Measurements from ENCODE around the gene CD2.

Gene CD2

GRCh38 chr1:116806245-116806644, 52.0 kb downstream of the CD2 start:
- H3K56ac ChIP-seq (ENCODE audit: low read length), result no peak overlapping the region
- H3K79me1 ChIP-seq (ENCODE audit: low read length), result no peaks in the 10 kb centered on the region
- no peak overlapping the region for H3K27ac ChIP-seq (ENCODE audit: low read depth, low read length)
- WGBS (ENCODE audit: extremely low coverage, insufficient coverage, low lambda C conversion rate), result no CpG with 5 or more reads among the region's 1 CpG
- no peak overlapping the region for H2AK5ac ChIP-seq (ENCODE audit: low read length)
- no peaks in the 10 kb centered on the region for H3K36me3 ChIP-seq (ENCODE audit: control insufficient read depth, insufficient read depth, low read length)
- H3K79me2 ChIP-seq (ENCODE audit: control insufficient read depth, insufficient read depth, low read length), result no peaks in the 10 kb centered on the region
- H3K4me3 ChIP-seq (ENCODE audit: low read length), result no peak overlapping the region
- no peak overlapping the region for H3K9ac ChIP-seq (ENCODE audit: low read length)
- no peaks in the 10 kb centered on the region for H3K4me1 ChIP-seq (ENCODE audit: control insufficient read depth, low read depth, low read length)
- DNase-seq, result no peak
- no peak overlapping the region for H2BK5ac ChIP-seq (ENCODE audit: low read length)
- no peak overlapping the region for H3K4ac ChIP-seq (ENCODE audit: low read depth, low read length)
- no peak overlapping the region for H3K18ac ChIP-seq (ENCODE audit: low read length)
- no peaks in the 10 kb centered on the region for H3K27me3 ChIP-seq (ENCODE audit: insufficient read depth, low read length, poor library complexity)
- H2BK15ac ChIP-seq (replicated peaks; ENCODE audit: low read depth), result no peak overlapping the region
- H3K23ac ChIP-seq (ENCODE audit: low read length), result no peak overlapping the region
- H4K5ac ChIP-seq (ENCODE audit: low read length), result no peak overlapping the region
- H4K8ac ChIP-seq (ENCODE audit: low read depth, low read length), result no peak overlapping the region
- no peak overlapping the region for H3K4me2 ChIP-seq (ENCODE audit: low read length)
- H2BK120ac ChIP-seq (ENCODE audit: low read depth, low read length), result no peak overlapping the region

GRCh38 chr1:116806671-116807070, 52.4 kb downstream of the CD2 start:
- H3K23ac ChIP-seq (ENCODE audit: low read length), result no peak overlapping the region
- no CpG with 5 or more reads among the region's 4 CpGs for WGBS (ENCODE audit: extremely low coverage, insufficient coverage, low lambda C conversion rate)
- DNase-seq, result no peak
- H2AK5ac ChIP-seq (ENCODE audit: low read length), result no peak overlapping the region
- H3K18ac ChIP-seq (ENCODE audit: low read length), result no peak overlapping the region
- H4K5ac ChIP-seq (ENCODE audit: low read length), result no peak overlapping the region
- no peaks in the 10 kb centered on the region for H3K36me3 ChIP-seq (ENCODE audit: control insufficient read depth, insufficient read depth, low read length)
- H3K4me3 ChIP-seq (ENCODE audit: low read length), result no peak overlapping the region
- no peaks in the 10 kb centered on the region for H3K4me1 ChIP-seq (ENCODE audit: control insufficient read depth, low read depth, low read length)
- no peak overlapping the region for H3K4ac ChIP-seq (ENCODE audit: low read depth, low read length)
- no peaks in the 10 kb centered on the region for H3K79me2 ChIP-seq (ENCODE audit: control insufficient read depth, insufficient read depth, low read length)
- no peak overlapping the region for H2BK120ac ChIP-seq (ENCODE audit: low read depth, low read length)
- no peak overlapping the region for H2BK15ac ChIP-seq (replicated peaks; ENCODE audit: low read depth)
- H3K27me3 ChIP-seq (ENCODE audit: insufficient read depth, low read length, poor library complexity), result no peaks in the 10 kb centered on the region
- no peak overlapping the region for H4K8ac ChIP-seq (ENCODE audit: low read depth, low read length)
- H3K56ac ChIP-seq (ENCODE audit: low read length), result no peak overlapping the region
- no peak overlapping the region for H3K9ac ChIP-seq (ENCODE audit: low read length)
- no peak overlapping the region for H3K4me2 ChIP-seq (ENCODE audit: low read length)
- H2BK5ac ChIP-seq (ENCODE audit: low read length), result no peak overlapping the region
- no peaks in the 10 kb centered on the region for H3K79me1 ChIP-seq (ENCODE audit: low read length)
- no peak overlapping the region for H3K27ac ChIP-seq (ENCODE audit: low read depth, low read length)

GRCh38 chr1:116807394-116808199, 53.4 kb downstream of the CD2 start:
- no peak overlapping the region for H3K9ac ChIP-seq (ENCODE audit: low read length)
- no peaks in the 10 kb centered on the region for H3K79me2 ChIP-seq (ENCODE audit: control insufficient read depth, insufficient read depth, low read length)
- no peak overlapping the region for H4K5ac ChIP-seq (ENCODE audit: low read length)
- DNase-seq, result no peak
- H3K18ac ChIP-seq (ENCODE audit: low read length), result no peak overlapping the region
- H3K56ac ChIP-seq (ENCODE audit: low read length), result no peak overlapping the region
- no peaks in the 10 kb centered on the region for H3K79me1 ChIP-seq (ENCODE audit: low read length)
- H3K4ac ChIP-seq (ENCODE audit: low read depth, low read length), result no peak overlapping the region
- no peak overlapping the region for H3K4me2 ChIP-seq (ENCODE audit: low read length)
- H3K4me1 ChIP-seq (ENCODE audit: control insufficient read depth, low read depth, low read length), result no peaks in the 10 kb centered on the region
- H2BK15ac ChIP-seq (replicated peaks; ENCODE audit: low read depth), result no peak overlapping the region
- no peaks in the 10 kb centered on the region for H3K36me3 ChIP-seq (ENCODE audit: control insufficient read depth, insufficient read depth, low read length)
- no peak overlapping the region for H2BK120ac ChIP-seq (ENCODE audit: low read depth, low read length)
- no peak overlapping the region for H2AK5ac ChIP-seq (ENCODE audit: low read length)
- H4K8ac ChIP-seq (ENCODE audit: low read depth, low read length), result no peak overlapping the region
- H3K23ac ChIP-seq (ENCODE audit: low read length), result no peak overlapping the region
- no peaks in the 10 kb centered on the region for H3K27me3 ChIP-seq (ENCODE audit: insufficient read depth, low read length, poor library complexity)
- no peak overlapping the region for H3K27ac ChIP-seq (ENCODE audit: low read depth, low read length)
- H3K4me3 ChIP-seq (ENCODE audit: low read length), result no peak overlapping the region
- H2BK5ac ChIP-seq (ENCODE audit: low read length), result no peak overlapping the region
- WGBS (ENCODE audit: extremely low coverage, insufficient coverage, low lambda C conversion rate), result no CpG with 5 or more reads among the region's 16 CpGs

- Histone ChIP-seq H4K5ac (ENCODE audit: low read length) (no peak overlapping the region), H3K27me3 (ENCODE audit: insufficient read depth, low read length, poor library complexity) (no peaks in the 10 kb centered on the region), H3K18ac (ENCODE audit: low read length) (no peak overlapping the region), H4K8ac (ENCODE audit: low read depth, low read length) (no peak overlapping the region), H2AK5ac (ENCODE audit: low read length) (no peak overlapping the region), H3K4me1 (ENCODE audit: control insufficient read depth, low read depth, low read length) (no peaks in the 10 kb centered on the region), H2BK120ac (ENCODE audit: low read depth, low read length) (no peak overlapping the region), H3K79me2 (ENCODE audit: control insufficient read depth, insufficient read depth, low read length) (no peaks in the 10 kb centered on the region), H3K4ac (ENCODE audit: low read depth, low read length) (no peak overlapping the region), H3K27ac (ENCODE audit: low read depth, low read length) (no peak overlapping the region), H3K4me3 (ENCODE audit: low read length) (no peak overlapping the region), H2BK15ac (replicated peaks; ENCODE audit: low read depth) (no peak overlapping the region), H3K36me3 (ENCODE audit: control insufficient read depth, insufficient read depth, low read length) (no peaks in the 10 kb centered on the region), H3K23ac (ENCODE audit: low read length) (no peak overlapping the region), H3K9ac (ENCODE audit: low read length) (no peak overlapping the region), H3K56ac (ENCODE audit: low read length) (no peak overlapping the region), H3K4me2 (ENCODE audit: low read length) (no peak overlapping the region), H3K79me1 (ENCODE audit: low read length) (no peaks in the 10 kb centered on the region), H2BK5ac (ENCODE audit: low read length) (no peak overlapping the region)
- DNase-seq, result no peak
- WGBS (ENCODE audit: extremely low coverage, insufficient coverage, low lambda C conversion rate), result no CpG with 5 or more reads among the region's 8 CpGs
These were observed 54.1 kb downstream of the CD2 start for GRCh38 chr1:116808200-116808847.

- H3K9ac ChIP-seq (ENCODE audit: low read length), result no peak overlapping the region
- H3K4ac ChIP-seq (ENCODE audit: low read depth, low read length), result no peak overlapping the region
- no peak overlapping the region for H4K5ac ChIP-seq (ENCODE audit: low read length)
- H3K36me3 ChIP-seq (ENCODE audit: control insufficient read depth, insufficient read depth, low read length), result no peaks in the 10 kb centered on the region
- H3K4me2 ChIP-seq (ENCODE audit: low read length), result no peak overlapping the region
- no peak overlapping the region for H3K27ac ChIP-seq (ENCODE audit: low read depth, low read length)
- no peak overlapping the region for H2BK120ac ChIP-seq (ENCODE audit: low read depth, low read length)
- H2BK5ac ChIP-seq (ENCODE audit: low read length), result no peak overlapping the region
- H3K27me3 ChIP-seq (ENCODE audit: insufficient read depth, low read length, poor library complexity), result no peaks in the 10 kb centered on the region
- no peaks in the 10 kb centered on the region for H3K79me2 ChIP-seq (ENCODE audit: control insufficient read depth, insufficient read depth, low read length)
- H3K4me3 ChIP-seq (ENCODE audit: low read length), result no peak overlapping the region
- no peak for DNase-seq
- H3K4me1 ChIP-seq (ENCODE audit: control insufficient read depth, low read depth, low read length), result no peaks in the 10 kb centered on the region
- no peak overlapping the region for H3K23ac ChIP-seq (ENCODE audit: low read length)
- no CpG with 5 or more reads among the region's 14 CpGs for WGBS (ENCODE audit: extremely low coverage, insufficient coverage, low lambda C conversion rate)
- H3K79me1 ChIP-seq (ENCODE audit: low read length), result no peaks in the 10 kb centered on the region
- H2AK5ac ChIP-seq (ENCODE audit: low read length), result no peak overlapping the region
- H3K56ac ChIP-seq (ENCODE audit: low read length), result no peak overlapping the region
- no peak overlapping the region for H3K18ac ChIP-seq (ENCODE audit: low read length)
- no peak overlapping the region for H4K8ac ChIP-seq (ENCODE audit: low read depth, low read length)
- H2BK15ac ChIP-seq (replicated peaks; ENCODE audit: low read depth), result no peak overlapping the region
These were observed 54.7 kb downstream of the CD2 start for GRCh38 chr1:116808848-116809508.

Measured in mesendoderm (in vitro differentiated cells).